22Rv1 (cell line): ENCODE data around the gene AGBL2.
"Not testable (repeated sequence)": the region's sequence is repeated elsewhere in the genome, so short reads cannot be mapped to it uniquely, and the experiment has no call there.

Experiments used
- H3K27ac ChIP-seq: fragments of 450-650 bp; 2 replicates; pipeline ENCODE4 v1.5.1; 2017
- CTCF ChIP-seq: fragments of 450-650 bp; IDR thresholded peaks from 2 replicates; pipeline ENCODE4 v1.5.1; 2017; ENCODE audit warnings: mild to moderate bottlenecking
- ZFX ChIP-seq: fragments of 450-650 bp; IDR thresholded peaks from 2 replicates; pipeline ENCODE4 v1.6.1; 2017; ENCODE audit warnings: antibody characterized with exemption, borderline replicate concordance

AGBL2 gene

DNA sequence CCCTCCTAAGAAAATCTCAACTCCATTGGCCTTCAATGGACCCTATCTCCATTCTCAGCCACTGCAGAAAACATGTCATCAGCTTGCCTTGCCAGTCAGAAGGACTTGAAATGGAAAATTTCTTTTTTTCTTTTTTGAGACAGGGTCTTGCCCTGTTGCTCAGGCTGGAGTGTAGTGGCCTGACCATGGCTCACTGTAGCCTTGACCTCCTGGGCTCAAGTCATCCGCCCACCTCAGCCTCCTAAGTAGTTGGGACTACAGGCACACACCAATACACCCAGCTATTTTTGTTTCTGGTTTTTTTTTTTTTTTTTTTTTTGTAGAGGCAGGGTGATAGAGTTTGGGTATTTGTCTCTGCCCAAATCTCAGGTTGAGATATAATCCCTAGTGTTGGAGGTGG is 29.0 kb downstream of the AGBL2 start:
- no peak for TF ChIP-seq CTCF
- no peak for TF ChIP-seq ZFX

DNA sequence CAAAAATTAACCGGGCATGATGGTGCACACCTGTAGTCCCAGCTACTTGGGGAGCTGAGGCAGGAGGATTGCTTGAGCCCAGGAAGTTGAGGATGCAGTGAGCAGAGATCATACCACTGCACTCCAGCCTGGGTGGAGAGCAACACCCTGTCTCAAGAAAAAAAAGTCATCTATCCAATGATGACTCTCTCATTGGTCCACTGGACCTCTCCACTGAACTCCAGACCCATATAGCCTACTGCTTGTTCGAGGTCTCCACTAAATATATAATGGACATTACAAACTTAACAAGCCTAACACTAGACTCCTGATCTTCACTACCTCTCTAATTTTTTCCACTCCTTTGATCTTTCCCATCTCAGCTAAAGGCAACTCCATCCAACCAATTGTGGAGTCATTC is 39.3 kb downstream of the AGBL2 start:
- H3K27ac ChIP-seq = no peak overlapping the region
- TF ChIP-seq ZFX (no peak), CTCF (no peak)

More for the DNA sequence above, 29.0 kb downstream of the AGBL2 start:
- H3K27ac ChIP-seq = no peak overlapping the region

GRCh38 chr11:47672283-47672730 is 42.9 kb downstream of the AGBL2 start:
- no peak overlapping the region for H3K27ac ChIP-seq
- TF ChIP-seq ZFX (no peak), CTCF (no peak)

DNA sequence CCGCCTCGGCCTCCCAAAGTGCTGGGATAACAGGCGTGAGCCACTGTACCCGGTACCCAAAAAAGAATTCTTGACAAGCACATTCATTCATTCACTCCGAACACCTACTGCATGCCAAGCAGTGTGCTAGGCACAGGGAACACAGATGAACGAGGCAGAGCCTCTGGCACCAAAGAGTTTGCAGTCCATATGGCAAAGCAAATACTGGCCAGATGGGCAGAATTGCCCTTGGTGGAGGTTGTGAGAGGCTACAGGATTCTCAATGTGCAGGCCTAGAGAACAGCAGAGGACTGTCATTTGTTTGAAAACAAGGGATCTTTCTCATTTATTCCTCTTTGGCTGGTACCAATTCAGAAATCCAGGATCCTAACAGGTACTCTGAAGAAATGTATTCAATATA is 45.3 kb downstream of the AGBL2 start:
- TF ChIP-seq CTCF (no peak), ZFX (no peak)
- H3K27ac ChIP-seq = no peak overlapping the region

GRCh38 chr11:47668665-47669064 is 46.5 kb downstream of the AGBL2 start:
- TF ChIP-seq ZFX (no peak), CTCF (no peak)
- H3K27ac ChIP-seq = no peak overlapping the region

DNA sequence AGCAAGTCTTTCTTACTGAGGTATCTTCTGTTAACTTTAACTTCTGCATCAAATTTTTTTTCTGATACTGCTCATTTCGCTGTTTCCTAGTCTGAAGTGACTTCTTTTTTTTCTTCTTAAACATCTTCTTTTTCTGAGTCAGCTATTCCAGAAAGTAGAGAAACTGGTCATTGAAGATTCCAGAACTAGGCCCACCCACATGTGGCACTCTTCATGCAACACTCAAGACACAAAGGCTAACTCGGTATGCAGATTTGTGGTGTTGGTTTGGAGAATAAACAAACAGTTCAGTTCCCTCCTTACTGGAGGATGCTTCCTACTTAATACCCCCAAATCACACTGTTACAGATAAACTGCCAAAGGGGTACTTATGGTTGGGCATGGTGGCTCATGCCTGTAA is 47.6 kb downstream of the AGBL2 start:
- no peak overlapping the region for H3K27ac ChIP-seq
- TF ChIP-seq ZFX (no peak), CTCF (no peak)

DNA sequence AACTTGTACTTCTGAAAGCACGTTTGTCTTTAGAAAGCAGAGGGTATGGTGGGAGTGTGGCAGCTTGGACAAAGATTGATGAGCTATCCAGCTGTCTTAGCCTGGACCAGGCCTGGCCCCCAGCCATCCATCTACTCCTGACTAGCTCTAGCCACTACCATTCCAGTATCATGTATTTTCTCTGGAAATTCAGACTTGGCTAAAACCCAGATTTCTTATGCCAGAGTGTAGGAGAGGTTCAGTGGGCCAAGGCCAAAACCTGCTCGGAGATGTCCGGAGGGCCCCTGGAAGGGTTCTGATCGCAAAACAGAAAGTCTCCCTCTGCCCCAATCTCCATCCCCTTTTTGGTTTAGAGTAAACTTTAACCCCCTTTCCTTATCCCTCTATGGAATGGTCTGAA is 48.0 kb downstream of the AGBL2 start:
- no peak overlapping the region for H3K27ac ChIP-seq
- TF ChIP-seq ZFX (no peak), CTCF (no peak)

- H3K27ac ChIP-seq = not testable (repeated sequence)
These were observed 50.2 kb downstream of the AGBL2 start for GRCh38 chr11:47664936-47665335.
